GM18870 (cell line): ENCODE data around the gene HYAL1.
"Not testable (repeated sequence)": the region's sequence is repeated elsewhere in the genome, so short reads cannot be mapped to it uniquely, and the experiment has no call there.

ENCODE experiments used
- ATAC-seq: cut with Tn5 transposase; IDR thresholded peaks from one replicate; pipeline ENCODE4 v1.9.1; 2021; ENCODE audit warnings: moderate library complexity; ENCODE audit not compliant: unreplicated experiment

The HYAL1 gene

GRCh38 chr3:50295553-50296431 lies 7.6 kb downstream of the HYAL1 start:
- no peak for ATAC-seq

DNA sequence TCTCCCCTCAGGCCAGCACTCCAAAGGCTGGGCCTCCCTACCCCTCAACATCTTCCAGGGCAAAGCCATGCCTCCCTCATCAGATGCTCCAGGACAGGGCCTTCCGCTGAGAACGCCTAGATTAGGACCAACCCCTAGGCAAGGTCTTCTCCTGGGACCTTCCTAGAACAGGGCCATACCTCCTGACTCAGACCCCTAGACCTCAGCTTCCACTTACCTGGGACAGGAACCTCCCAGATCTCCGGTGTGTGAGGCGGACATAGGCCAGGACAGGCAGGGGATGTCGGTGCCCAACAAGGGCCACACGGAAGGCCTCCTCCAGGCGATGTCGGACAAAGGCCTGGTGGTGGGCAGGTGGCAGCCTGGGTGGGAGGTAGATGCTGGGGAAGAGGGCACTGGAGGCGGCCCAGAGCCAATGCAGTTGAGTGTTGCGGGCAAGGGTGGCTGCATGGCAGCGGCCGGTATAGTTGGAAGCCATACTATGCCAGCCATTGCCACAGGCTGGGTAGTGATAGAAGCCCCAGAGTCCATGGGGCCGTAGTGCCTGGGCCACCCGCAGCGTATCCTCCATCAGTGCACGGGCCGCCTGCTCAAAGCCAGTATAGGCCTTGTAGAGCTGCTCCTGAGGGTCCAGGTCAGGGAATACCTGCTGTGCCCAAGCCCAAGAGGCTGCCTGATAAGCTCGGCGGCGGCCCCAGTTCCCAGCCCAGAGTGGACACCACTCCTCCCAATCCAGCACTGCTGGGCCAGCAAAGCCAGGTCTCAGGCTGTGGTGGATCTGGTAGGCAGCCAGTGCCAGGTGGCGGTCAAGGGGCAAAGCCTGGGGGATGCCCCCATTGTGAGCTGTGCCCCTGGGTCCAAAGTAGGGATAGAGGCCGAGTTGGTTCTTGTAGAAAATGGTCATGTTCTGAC lies 8.6 kb downstream of the HYAL1 start:
- ATAC-seq = no peak

GRCh38 chr3:50294089-50294488 lies 9.3 kb downstream of the HYAL1 start:
- ATAC-seq = no peak

GRCh38 chr3:50293079-50293801 lies 10.1 kb downstream of the HYAL1 start:
- ATAC-seq = no peak

DNA sequence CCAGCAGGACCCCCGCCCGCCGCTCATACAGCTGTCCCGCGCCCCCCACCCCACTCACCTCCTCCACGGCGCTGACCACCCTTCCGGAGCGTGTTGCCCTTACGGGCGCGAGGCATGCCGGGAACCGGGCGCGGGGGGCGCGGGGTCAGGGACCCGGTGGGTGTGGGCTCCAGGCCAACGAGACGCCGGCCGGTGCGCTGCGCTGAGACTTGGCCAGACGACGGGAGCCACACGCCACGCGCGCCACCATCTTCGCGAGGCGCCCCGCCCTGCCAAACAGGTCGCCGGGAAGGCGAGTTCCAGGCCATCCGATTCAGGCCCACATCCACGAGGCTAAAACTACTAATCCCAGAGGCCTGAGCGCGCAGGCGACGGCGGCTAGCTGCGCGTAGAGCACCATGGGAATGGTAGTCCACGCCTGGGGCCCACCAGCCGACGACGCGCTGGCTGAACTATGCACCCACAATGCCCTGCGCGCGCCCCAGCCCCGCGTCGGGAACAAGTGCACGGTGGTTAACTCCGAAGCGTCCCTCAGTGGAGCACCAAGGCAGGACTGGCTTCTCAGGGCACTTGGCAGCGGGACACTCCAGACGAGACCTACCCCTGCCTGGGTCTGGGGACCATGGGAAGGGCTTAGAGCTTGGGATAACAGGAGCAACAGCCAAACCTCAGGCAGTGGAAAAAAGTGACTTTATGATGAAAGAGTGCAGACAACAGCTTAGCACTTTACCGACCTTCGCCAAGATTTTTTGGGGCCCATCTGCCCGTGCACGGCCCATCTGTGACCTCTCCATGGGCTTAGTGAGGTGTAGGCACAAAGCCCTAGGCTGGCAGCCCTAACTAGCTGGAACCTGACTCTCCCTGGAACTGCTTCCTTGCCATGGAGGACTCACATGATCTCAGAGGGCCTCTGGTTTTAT lies 11.0 kb downstream of the HYAL1 start, which contains the start of gene IFRD2:
IFRD2 (minus strand) TSS at position 271 of the 920 bp plus-strand sequence; CDS start at position 116, 155 bp downstream.
- peak; percentile 93 for ATAC-seq

GRCh38 chr3:50290161-50290641 lies 13.2 kb downstream of the HYAL1 start:
- no peak for ATAC-seq

GRCh38 chr3:50289130-50289529 lies 14.2 kb downstream of the HYAL1 start:
- no peak for ATAC-seq

GRCh38 chr3:50288387-50289007 lies 14.9 kb downstream of the HYAL1 start:
- no peak for ATAC-seq

DNA sequence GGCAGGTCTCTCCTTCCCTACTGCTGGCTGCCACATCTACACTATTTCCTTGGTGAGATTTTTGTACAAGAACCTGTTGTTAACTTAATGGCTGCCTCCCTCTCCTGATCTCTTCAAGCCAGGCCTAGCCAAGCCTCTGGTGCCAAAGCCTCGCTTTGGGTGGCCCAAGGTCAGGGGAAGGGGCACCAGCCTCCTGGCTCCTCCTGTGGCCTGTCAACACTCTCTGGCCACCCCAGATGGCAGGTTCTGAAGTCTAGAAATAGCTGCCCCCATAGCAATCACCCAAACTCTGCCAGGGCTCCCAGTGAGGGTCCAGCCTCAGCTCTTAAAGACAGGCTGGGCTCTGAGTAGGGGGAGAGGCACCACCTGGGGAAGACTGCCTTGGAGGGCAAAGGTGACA lies 16.1 kb downstream of the HYAL1 start:
- no peak for ATAC-seq

GRCh38 chr3:50286322-50287227 lies 16.8 kb downstream of the HYAL1 start:
- ATAC-seq = no peak

- ATAC-seq = not testable (repeated sequence)
Observed at GRCh38 chr3:50284121-50284520, 19.3 kb downstream of the HYAL1 start.

- ATAC-seq = no peak
Observed at GRCh38 chr3:50279255-50280016, 23.9 kb downstream of the HYAL1 start.

DNA sequence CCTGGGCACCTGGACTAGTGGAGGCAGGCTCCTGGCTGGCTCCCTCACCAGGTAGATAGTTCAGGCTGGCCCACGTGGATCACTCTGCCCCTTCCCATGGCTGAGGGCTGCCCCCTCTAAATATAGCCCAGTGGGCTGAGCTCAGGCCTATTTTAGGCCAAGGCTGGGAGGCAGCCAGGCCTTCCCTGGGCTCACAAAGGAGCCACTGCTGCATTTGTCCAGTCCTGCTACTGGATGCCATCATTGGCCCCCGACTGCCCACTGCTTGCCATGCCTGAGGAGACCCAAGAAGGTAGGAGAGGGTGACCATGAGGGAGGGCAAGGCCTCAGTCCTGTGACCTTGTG lies 24.5 kb downstream of the HYAL1 start, which contains the start of gene LSMEM2:
LSMEM2 (plus strand) TSS at position 208 of the 345 bp plus-strand sequence; CDS start at position 235, 27 bp downstream.
- no peak for ATAC-seq

- ATAC-seq = no peak
Observed at GRCh38 chr3:50278123-50278879, 25.1 kb downstream of the HYAL1 start.

DNA sequence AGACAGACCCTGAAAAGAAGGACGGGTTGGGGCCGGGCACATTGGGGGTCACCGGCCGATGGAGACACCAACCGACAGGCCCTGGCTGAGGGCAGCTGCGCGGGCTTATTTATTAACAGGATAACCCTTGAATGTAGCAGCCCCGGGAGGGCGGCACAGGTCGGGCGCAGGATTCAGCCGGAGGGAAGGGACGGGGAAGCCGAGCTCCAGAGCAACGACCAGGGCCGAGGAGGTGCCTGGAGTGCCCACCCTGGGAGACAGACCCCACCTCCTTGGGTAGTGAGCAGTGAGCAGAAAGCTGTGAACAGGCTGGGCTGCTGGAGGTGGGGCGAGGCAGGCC lies 26.6 kb downstream of the HYAL1 start:
- no peak for ATAC-seq

DNA sequence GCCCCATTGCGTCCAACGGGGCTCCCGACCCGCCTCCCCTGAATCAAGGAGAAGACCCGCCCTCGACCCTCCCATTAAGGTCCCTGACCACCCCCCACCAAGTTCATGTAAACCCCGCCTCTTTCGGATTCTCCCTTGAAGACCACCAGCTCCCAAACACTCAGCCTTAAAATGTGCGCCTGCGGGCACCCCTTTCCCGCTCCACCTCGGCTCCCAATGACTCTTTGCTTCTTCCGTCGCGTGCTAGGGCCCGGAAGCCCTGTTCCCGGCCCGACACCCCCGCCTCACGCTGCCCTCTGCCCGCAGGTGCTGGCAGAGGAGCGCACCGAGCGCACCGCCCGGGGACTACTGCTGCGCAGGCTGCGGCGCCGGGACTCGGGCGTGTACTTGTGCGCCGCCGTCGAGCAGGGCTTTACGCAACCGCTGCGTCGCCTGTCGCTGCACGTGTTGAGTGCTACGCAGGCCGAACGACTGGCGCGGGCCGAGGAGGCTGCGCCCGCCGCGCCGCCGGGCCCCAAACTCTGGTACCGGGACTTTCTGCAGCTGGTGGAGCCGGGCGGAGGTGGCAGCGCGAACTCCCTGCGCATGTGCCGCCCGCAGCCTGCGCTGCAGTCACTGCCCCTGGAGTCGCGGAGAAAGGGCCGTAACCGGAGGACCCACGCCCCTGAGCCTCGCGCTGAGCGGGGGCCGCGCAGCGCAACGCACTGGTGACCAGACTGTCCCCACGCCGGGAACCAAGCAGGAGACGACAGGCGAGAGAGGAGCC lies 27.2 kb downstream of the HYAL1 start:
- no peak for ATAC-seq
